ENCODE results near the gene ORC5. TPM values are rescaled to one million over a fixed set of nuclear protein-coding genes. Genes with fewer than 3 reads are reported as not detected.
A peak's percentile ranks its signal among the peaks of the same experiment; 100 is the strongest.

Gene ORC5
- total RNA-seq (2016; rRNA removed; fragmentation: Illumina TruSeq; extraction: Trizol): 18.6 and 18.8 TPM in 2 replicates
- 7.2 and 8.0 TPM in 2 replicates for total RNA-seq (2016; cell fraction: cytosol; rRNA removed; fragmentation: Illumina TruSeq; extraction: Trizol; ENCODE audit: low read depth)
- 18.7 and 19.4 TPM in 2 replicates for total RNA-seq (2016; cell fraction: insoluble cytoplasmic fraction; rRNA removed; fragmentation: Illumina TruSeq; extraction: Trizol)
- total RNA-seq (2016; cell fraction: membrane; rRNA removed; fragmentation: Illumina TruSeq; extraction: Trizol): 6.4 and 7.0 TPM in 2 replicates
- total RNA-seq (2016; cell fraction: nucleus; rRNA removed; fragmentation: Illumina TruSeq; extraction: Trizol): 28.4 and 33.0 TPM in 2 replicates
- 3.1 and 4.8 TPM in 2 replicates for polyA plus RNA-seq (2011; rRNA removed)
- polyA plus RNA-seq (2011; cell fraction: cytosol; rRNA removed): 2.1 and 3.1 TPM in 2 replicates
- polyA plus RNA-seq (2011; cell fraction: nucleus; rRNA removed): 3.6 and 5.6 TPM in 2 replicates
- 10.9 and 11.1 TPM in 2 replicates for polyA plus RNA-seq (2012)
- 2.5 and 2.9 TPM in 2 replicates for polyA plus RNA-seq (2016; cell fraction: cytosol; fragmentation: Illumina TruSeq; extraction: Trizol; ENCODE audit: low read depth)
- polyA plus RNA-seq (2016; cell fraction: insoluble cytoplasmic fraction; fragmentation: Illumina TruSeq; extraction: Trizol; ENCODE audit: low read depth): 17.4 and 19.1 TPM in 2 replicates
- polyA plus RNA-seq (2016; cell fraction: membrane; fragmentation: Illumina TruSeq; extraction: Trizol; ENCODE audit: low read depth): 3.0 and 3.4 TPM in 2 replicates
- 20.0 and 22.1 TPM in 2 replicates for polyA plus RNA-seq (2016; cell fraction: nucleus; fragmentation: Illumina TruSeq; extraction: Trizol; ENCODE audit: insufficient read depth, low read depth)
- polyA minus RNA-seq (2011; rRNA and poly(A)+ RNA removed; ENCODE audit: low replicate concordance): 16.6 and 48.2 TPM in 2 replicates
- polyA minus RNA-seq (2011; cell fraction: cytosol; rRNA and poly(A)+ RNA removed): 4.1 and 4.8 TPM in 2 replicates
- polyA minus RNA-seq (2011; cell fraction: nucleus; rRNA and poly(A)+ RNA removed): 26.6 and 34.5 TPM in 2 replicates
- percentile 74 among the genes with signal in this experiment for Bru-seq, nascent RNA
- BruChase-seq, experiment 1, labeled RNA remaining after a 6-hour chase: percentile 60 among the genes with signal in this experiment
- percentile 62 among the genes with signal in this experiment for BruChase-seq, experiment 2, labeled RNA remaining after a 2-hour chase
- long read RNA-seq, experiment 1, transcript ORC5-201 (14 exons, 1,958 nt): major isoform, 25 of 33 reads
- long read RNA-seq, experiment 1, partial matches to known transcripts: 2 of 33 reads
- long read RNA-seq, experiment 1, other reads (novel, unspliced or antisense): 5 of 33 reads
- long read RNA-seq, experiment 2, transcript ORC5-201 (14 exons, 1,958 nt): major isoform, 8 of 15 reads
- long read RNA-seq, experiment 2, partial matches to known transcripts: 4 of 15 reads
- long read RNA-seq, experiment 2, other reads (novel, unspliced or antisense): 3 of 15 reads

DNA sequence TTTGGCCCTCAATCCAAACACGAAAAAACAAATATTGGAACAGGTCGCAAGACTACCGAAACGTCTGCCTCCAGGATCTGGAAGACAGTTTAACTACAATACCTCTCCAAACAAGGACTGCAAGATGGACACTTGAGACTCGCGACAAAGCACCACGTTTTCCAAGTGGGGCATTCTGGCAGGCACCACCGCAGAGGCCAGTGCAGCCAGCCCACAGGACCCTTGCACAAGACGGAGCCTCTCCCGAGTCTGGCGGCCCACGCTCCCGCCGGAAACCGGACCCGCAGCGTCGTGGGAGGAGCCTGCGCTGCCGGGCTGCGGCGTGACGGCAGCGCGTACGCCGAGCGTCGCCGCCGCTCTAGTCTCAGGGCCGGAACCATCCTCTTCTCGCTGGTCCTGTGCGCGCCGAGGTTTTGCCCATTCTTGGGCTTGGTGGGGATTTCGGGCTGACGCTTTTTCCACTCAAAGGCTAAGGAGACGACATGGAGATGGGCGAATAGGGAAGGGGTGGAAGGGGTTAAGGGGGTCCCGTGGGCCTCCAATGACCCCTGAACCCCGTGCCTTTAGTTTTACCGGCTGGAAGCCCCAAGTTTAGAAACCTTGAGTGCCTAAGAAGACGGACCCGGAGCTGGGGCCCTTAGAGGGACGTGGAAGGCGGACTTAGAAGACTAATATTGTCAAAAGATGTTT is at the start of gene ORC5:
TSS of gene ORC5 (minus strand) at position 283 of the 690 bp plus-strand sequence. CDS start at position 174, 109 bp downstream.
- peak; percentile 49 for FAIRE-seq
- DNase-seq (ENCODE audit: low spot score): peak; percentile 65
- ChIA-PET CTCF (ENCODE audit: low intra/inter-chr PET ratio, low total read pairs) (no interaction called here), POLR2A (interaction anchor here (1.0 kb wide), 1 partner anchor 9 kb away, joined by 3 read pairs; no protein-coding TSS in a partner anchor)
- Histone ChIP-seq H3K9ac (ENCODE audit: insufficient read depth, low read depth, low read length) (peak within 1 kb of the TSS; percentile 86), H3K36me3 (replicated peaks in 1 of 2; ENCODE audit: control insufficient read depth in 1 of 2, insufficient read depth in 2 of 2, low read length in 2 of 2) (peaks cover 0 to 10% of the 10 kb centered on the region in 2 experiments; a peak in 2 of 5 replicates), H4K20me1 (ENCODE audit: insufficient read depth, low read length) (no peaks in the 10 kb centered on the region), H3K4me3 (replicated peaks in 1 of 3; ENCODE audit: insufficient read depth in 1 of 3, low read depth in 2 of 3, low read length in 3 of 3) (peak within 1 kb of the TSS; percentile 67 to 92 (median 71)), H3K4me2 (ENCODE audit: low read depth, low read length) (peak within 1 kb of the TSS; percentile 84), H3K27ac (ENCODE audit: extremely low read length, insufficient read depth, low read length) (peak within 1 kb of the TSS; percentile 76), H3K4me1 (ENCODE audit: insufficient read depth, low read length) (peaks cover 29% of the 10 kb centered on the region), H3K9me3 (ENCODE audit: low read length) (no peaks in the 10 kb centered on the region), H3K79me2 (ENCODE audit: insufficient read depth, low read length) (peaks cover 31% of the 10 kb centered on the region), H2AFZ (ENCODE audit: low read length) (peak within 1 kb of the TSS; percentile 86), H3K27me3 (ENCODE audit: control insufficient read depth in 1 of 2, insufficient read depth in 2 of 2, low read length in 2 of 2) (no peaks in the 10 kb centered on the region; a peak in 1 of 5 replicates)
- peak; percentile 100 for ATAC-seq
- under 1% methylated on average over 25 of the region's 47 CpGs for WGBS (ENCODE audit: low lambda C conversion rate)
- BruUV-seq (replicated peaks): no TSS peak
- in situ Hi-C loops (cut with HindIII; ENCODE audit: extremely low pct_ligation_motif_present, low pct_unique_long_range_greater_than_20kb): no loop called here
- intact Hi-C loops (cut with micrococcal nuclease; ENCODE audit: unreplicated experiment): no loop called here
- TF ChIP-seq ZFP41 (CRISPR knock-in tag; IDR thresholded peaks at IDR 0.05; ENCODE audit: borderline replicate concordance) (no peak), FLYWCH1 (CRISPR knock-in tag; IDR thresholded peaks at IDR 0.05) (no peak), ZNF883 (CRISPR knock-in tag; IDR thresholded peaks at IDR 0.05; ENCODE audit: not compliant biosample characterization) (peak; percentile 24), ZNF709 (CRISPR knock-in tag; IDR thresholded peaks at IDR 0.05) (peak; percentile 57; the same call in 1 of the 2 replicates), ELF3 (CRISPR knock-in tag; IDR thresholded peaks at IDR 0.05) (peak; percentile 60), ZNF562 (CRISPR knock-in tag; IDR thresholded peaks at IDR 0.05; ENCODE audit: borderline replicate concordance) (no peak), PCBP2 (optimal IDR thresholded peaks at IDR 0.05; ENCODE audit: low read depth, low read length, poor library complexity, severe bottlenecking) (no peak), MED8 (CRISPR knock-in tag; IDR thresholded peaks at IDR 0.05; ENCODE audit: insufficient replicate concordance) (peak; percentile 69), HOXA5 (CRISPR knock-in tag; IDR thresholded peaks at IDR 0.05) (0 out of 2 replicates have a peak, but pooled peaks have one; percentile 75), ZNF83 (CRISPR knock-in tag; IDR thresholded peaks at IDR 0.05; ENCODE audit: borderline replicate concordance) (peak; percentile 13; the same call in 1 of the 2 replicates), TCF12 (IDR thresholded peaks at IDR 0.05) (no peak), TCF12 (CRISPR knock-in tag; IDR thresholded peaks at IDR 0.05) (0 out of 2 replicates have a peak, but pooled peaks have one; percentile 35), FOXK1 (CRISPR knock-in tag; IDR thresholded peaks at IDR 0.05; ENCODE audit: borderline replicate concordance, low read depth) (peak; percentile 55; the same call in 1 of the 2 replicates), SATB2 (CRISPR knock-in tag; IDR thresholded peaks at IDR 0.05) (no peak), ZNF225 (CRISPR knock-in tag; IDR thresholded peaks at IDR 0.05) (peak; percentile 68; the same call in 1 of the 2 replicates), RARG (CRISPR knock-in tag; IDR thresholded peaks at IDR 0.05; ENCODE audit: low read depth) (no peak), TEAD2 (CRISPR knock-in tag; IDR thresholded peaks at IDR 0.05) (no peak)
- TF ChIP-seq, protein P1, sequence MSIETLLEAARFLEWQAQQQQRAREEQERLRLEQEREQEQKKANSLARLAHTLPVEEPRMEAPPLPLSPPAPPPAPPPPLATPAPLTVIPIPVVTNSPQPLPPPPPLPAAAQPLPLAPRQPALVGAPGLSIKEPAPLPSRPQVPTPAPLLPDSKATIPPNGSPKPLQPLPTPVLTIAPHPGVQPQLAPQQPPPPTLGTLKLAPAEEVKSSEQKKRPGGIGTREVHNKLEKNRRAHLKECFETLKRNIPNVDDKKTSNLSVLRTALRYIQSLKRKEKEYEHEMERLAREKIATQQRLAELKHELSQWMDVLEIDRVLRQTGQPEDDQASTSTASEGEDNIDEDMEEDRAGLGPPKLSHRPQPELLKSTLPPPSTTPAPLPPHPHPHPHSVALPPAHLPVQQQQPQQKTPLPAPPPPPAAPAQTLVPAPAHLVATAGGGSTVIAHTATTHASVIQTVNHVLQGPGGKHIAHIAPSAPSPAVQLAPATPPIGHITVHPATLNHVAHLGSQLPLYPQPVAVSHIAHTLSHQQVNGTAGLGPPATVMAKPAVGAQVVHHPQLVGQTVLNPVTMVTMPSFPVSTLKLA (IDR thresholded peaks at IDR 0.05): no peak

Data from HepG2 (cell line).